Mucosa of descending colon (tissue), 3 donors: ENCODE measurements around the gene NGFR. TPM values are rescaled to one million over a fixed set of nuclear protein-coding genes. Genes with fewer than 3 reads are reported as not detected.

ENCODE experiments used
- ATAC-seq: fragments of 200-7000 bp; cut with Tn5 transposase; one replicate; pipeline ENCODE4 v1.9.1; 2020; ENCODE audit warnings: mild to moderate bottlenecking, moderate library complexity
- DNase-seq, 3 donors: peaks; one replicate each; pipeline ENCODE4 v3.0.0-alpha.2; 2020
- H3K36me3 ChIP-seq: fragments of 200-600 bp; one replicate; pipeline ENCODE4 v1.8.0; 2021; ENCODE audit warnings: low read depth, mild to moderate bottlenecking
- H3K4me1 ChIP-seq: fragments of 200-600 bp; one replicate; pipeline ENCODE4 v1.8.0; 2021; ENCODE audit warnings: low read depth, mild to moderate bottlenecking
- H3K4me3 ChIP-seq: fragments of 200-600 bp; one replicate; pipeline ENCODE4 v1.8.0; 2021; ENCODE audit warnings: mild to moderate bottlenecking
- H3K9me3 ChIP-seq: fragments of 200-600 bp; one replicate; pipeline ENCODE4 v1.8.0; 2021; ENCODE audit warnings: mild to moderate bottlenecking
- CTCF ChIP-seq: fragments of 200-600 bp; IDR thresholded peaks from one replicate; pipeline ENCODE4 v1.8.0; 2022; ENCODE audit warnings: antibody characterized with exemption, mild to moderate bottlenecking
- intact Hi-C, 2 donors: fragments of 100-400 bp; cut with DNase I in 1 of 2; cut with micrococcal nuclease in 1 of 2; formaldehyde crosslinking; loops; one replicate each; pipeline versions ENCODE4 v1.11.0 to v1.11.1; 2022; cut with DNase I, micrococcal nuclease
- total RNA-seq, 3 donors: library from RNA; stranded (reverse); fragmentation: NEBNext Ultra II Directional in 2 of 3; extraction: Animal tissue kit (Norgen Biotek cat#: 25700) in 2 of 3; gene quantifications; one replicate each; pipeline versions ENCODE4 v1.2.1 to v1.2.4, GENCODE V29; 2021 to 2023
- donor health status: DM: no; HTN: no; CAD: no; lungs with moderate emphysema.
- donor health status: DM: no; HTN: no; CAD: no.
- donor health status: DM: no; HTN: yes; CAD: no.

The NGFR gene
- total RNA-seq, 3 donors from 2014 or later = 1.0 to 11.9 (median 2.0) TPM

- Histone ChIP-seq H3K4me3 (no peak overlapping the region), H3K9me3 (no peaks in the 10 kb centered on the region), H3K4me1 (peaks cover 3% of the 10 kb centered on the region), H3K36me3 (no peaks in the 10 kb centered on the region)
- no peak for TF ChIP-seq CTCF
- no peak for DNase-seq
- intact Hi-C loops = no loop called here
- ATAC-seq = no peak
These were observed 23.9 kb upstream of the NGFR start for GRCh38 chr17:49471089-49471683.

- TF ChIP-seq CTCF = no peak
- intact Hi-C loops = no loop called here
- no peak overlapping the region for H3K4me3 ChIP-seq
- no peaks in the 10 kb centered on the region for H3K36me3 ChIP-seq
- no peak for ATAC-seq
- DNase-seq = no peak
- H3K4me1 ChIP-seq = peaks cover 3% of the 10 kb centered on the region
- H3K9me3 ChIP-seq = no peaks in the 10 kb centered on the region
These were observed 23.3 kb upstream of the NGFR start for GRCh38 chr17:49471769-49472168.

- intact Hi-C loops = no loop called here
- ATAC-seq (no peak), DNase-seq (peak in 1 of 3 donors; percentile 24)
- H3K4me1 ChIP-seq = peaks cover 3% of the 10 kb centered on the region
- no peaks in the 10 kb centered on the region for H3K9me3 ChIP-seq
- TF ChIP-seq CTCF = no peak
- H3K4me3 ChIP-seq = no peak overlapping the region
- no peaks in the 10 kb centered on the region for H3K36me3 ChIP-seq
These were observed 22.6 kb upstream of the NGFR start for GRCh38 chr17:49472527-49472926.

- Histone ChIP-seq H3K9me3 (no peaks in the 10 kb centered on the region), H3K4me1 (peaks cover 3% of the 10 kb centered on the region), H3K36me3 (no peaks in the 10 kb centered on the region), H3K4me3 (no peak overlapping the region)
- DNase-seq (peak in 1 of 3 donors; percentile 15), ATAC-seq (peak; percentile 89)
- intact Hi-C loops = no loop called here
- no peak for TF ChIP-seq CTCF
These were observed 21.0 kb upstream of the NGFR start for GRCh38 chr17:49473900-49474751.

- Histone ChIP-seq H3K9me3 (no peaks in the 10 kb centered on the region), H3K4me1 (no peaks in the 10 kb centered on the region), H3K4me3 (no peak overlapping the region), H3K36me3 (no peaks in the 10 kb centered on the region)
- ATAC-seq (no peak), DNase-seq (peak in 1 of 3 donors; percentile 14)
- intact Hi-C loops = no loop called here
- no peak for TF ChIP-seq CTCF
These were observed 17.4 kb upstream of the NGFR start for GRCh38 chr17:49477709-49478108.
